ENCODE data around the gene TAAR6.
A peak's percentile ranks its signal among the peaks of the same experiment; 100 is the strongest.
"Not testable (repeated sequence)": the region's sequence is repeated elsewhere in the genome, so short reads cannot be mapped to it uniquely, and the experiment has no call there.

The TAAR6 gene, protein sequence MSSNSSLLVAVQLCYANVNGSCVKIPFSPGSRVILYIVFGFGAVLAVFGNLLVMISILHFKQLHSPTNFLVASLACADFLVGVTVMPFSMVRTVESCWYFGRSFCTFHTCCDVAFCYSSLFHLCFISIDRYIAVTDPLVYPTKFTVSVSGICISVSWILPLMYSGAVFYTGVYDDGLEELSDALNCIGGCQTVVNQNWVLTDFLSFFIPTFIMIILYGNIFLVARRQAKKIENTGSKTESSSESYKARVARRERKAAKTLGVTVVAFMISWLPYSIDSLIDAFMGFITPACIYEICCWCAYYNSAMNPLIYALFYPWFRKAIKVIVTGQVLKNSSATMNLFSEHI

DNA sequence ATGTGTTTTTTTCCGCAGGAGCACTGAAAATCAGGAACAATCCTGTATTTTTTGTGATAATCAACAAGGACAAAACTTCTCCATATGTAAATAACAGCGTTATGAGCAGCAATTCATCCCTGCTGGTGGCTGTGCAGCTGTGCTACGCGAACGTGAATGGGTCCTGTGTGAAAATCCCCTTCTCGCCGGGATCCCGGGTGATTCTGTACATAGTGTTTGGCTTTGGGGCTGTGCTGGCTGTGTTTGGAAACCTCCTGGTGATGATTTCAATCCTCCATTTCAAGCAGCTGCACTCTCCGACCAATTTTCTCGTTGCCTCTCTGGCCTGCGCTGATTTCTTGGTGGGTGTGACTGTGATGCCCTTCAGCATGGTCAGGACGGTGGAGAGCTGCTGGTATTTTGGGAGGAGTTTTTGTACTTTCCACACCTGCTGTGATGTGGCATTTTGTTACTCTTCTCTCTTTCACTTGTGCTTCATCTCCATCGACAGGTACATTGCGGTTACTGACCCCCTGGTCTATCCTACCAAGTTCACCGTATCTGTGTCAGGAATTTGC is at the start of gene TAAR6:
TAAR6 (plus strand) TSS at position 102 of the 557 bp plus-strand sequence; CDS start at position 102, 0 bp downstream.
- no peak for DNase-seq

DNA sequence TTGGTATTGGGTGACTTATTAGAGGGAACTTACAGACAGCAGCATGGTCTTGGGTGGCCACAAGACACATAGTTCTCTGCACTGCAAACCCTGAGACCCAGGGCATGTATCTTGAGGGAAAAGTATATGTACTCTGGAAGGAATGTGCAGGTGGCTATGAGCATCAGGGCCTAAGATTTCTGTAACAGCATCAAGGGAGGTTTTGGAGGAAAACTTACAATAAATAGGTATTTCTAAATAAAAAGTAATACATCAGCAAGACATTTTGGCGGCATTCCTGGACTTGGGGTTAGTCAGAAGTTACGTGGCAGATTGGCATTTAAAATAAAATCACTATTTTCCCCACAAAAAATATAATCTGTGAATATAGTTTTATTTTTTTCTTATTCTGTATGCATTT is 49.2 kb upstream of the TAAR6 start:
- no peak for DNase-seq

DNA sequence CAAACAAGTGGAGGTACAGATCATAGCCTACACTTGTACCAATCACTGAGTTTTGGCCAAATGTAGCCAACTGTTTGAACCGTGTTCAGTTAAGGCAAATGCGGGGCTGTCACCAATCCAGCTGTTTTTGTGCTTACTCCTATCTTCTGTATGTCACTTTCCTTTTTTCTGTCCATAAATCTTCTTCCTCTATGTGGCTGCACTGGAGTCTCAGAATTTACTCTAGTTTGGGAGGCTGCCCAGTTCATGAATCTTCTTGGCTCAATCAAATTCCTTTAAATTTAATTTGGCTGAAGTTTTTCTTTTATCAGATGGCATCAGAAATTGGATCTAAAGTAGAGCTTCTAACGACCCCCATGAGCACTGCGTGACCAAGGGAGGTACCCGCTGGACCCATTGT is 45.5 kb upstream of the TAAR6 start:
- DNase-seq = no peak

DNA sequence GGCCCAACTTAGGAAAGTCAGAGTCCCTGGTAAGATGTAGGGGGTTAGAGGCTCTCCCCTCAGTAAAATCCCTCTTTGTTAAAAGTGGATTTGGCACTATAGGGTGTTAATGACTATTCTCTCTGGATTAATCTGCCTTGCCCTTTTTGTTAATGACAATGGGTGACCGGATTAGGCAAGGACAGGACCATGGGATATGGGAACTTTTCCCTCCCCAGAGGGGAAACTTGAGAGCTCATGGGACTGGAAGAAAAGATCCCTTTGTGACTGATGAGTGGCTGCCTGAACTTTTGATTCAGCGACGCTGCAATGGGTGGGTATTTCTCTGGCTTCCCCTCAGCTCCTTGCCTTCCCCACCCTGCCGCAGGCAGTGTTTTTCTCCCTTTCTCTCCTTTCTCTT is 44.3 kb upstream of the TAAR6 start:
- no peak for DNase-seq

DNA sequence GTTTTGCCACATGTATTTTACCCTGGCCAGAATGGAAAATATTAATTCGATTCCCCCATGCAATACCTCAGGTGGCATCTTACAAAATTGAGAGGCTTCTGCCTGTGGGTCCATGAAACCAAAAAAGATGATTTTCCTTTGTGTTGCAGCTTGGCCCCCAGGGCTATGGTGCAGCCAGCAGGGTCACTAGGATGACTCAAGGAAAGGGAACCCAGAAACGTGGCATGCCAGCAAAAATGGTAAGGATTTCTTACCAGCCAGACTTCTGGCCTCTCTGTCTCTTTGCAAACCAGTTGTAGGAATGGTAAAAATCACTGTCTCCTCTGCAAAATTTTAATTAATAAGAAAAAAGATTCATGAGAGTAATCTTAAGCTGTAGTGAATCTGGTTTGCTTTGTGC is 43.7 kb upstream of the TAAR6 start:
- DNase-seq = no peak

DNA sequence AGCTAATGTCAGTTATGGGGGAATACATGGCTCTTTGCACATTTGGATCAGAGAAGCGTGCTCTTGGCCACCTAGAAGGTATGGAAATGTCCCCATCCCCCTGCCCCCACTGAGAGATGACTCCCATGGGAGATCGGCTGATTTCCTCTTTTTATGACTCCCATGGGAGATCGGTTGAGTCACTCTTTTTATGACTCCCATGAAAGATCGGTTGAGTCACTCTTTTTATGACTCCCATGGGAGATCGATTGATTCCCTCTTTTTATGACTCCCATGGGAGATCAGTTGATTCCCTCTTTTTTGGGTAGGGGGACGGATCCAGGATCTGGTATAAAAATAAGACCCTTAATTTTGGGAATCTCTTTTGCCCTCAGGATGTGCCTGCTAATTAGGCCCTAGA is 42.3 kb upstream of the TAAR6 start:
- no peak for DNase-seq

DNA sequence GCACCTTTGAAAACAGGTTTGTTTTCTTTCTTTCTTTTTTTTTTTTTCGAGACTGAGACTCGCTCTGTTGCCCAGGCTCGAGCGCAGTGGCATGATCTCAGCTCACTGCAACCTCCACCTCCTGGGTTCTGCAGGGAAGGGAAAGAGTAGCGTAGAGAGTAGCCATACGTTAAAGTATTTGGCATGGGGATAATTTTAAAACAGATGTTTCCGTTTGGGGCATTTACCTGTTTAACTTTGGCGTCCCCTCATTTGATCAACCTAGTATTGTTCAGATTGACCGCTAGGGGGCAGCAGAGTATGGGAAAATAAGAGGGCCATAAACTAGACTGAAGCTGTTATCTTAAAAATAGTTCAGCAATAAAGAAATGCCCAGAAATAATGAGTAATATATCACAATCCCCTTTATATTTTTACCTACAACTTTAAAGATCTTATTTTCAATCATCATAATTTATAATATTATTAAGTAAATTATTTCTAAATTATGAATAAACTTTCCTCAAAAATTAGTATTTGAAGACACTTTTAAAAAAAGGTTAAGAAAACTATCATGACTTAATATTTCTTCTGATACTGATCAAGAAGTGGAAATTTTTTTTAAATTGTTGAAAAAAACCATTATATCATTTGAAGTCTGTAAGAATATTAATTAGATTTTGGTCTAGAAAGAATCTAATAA is 39.7 kb upstream of the TAAR6 start:
- peak; percentile 36 for DNase-seq

DNA sequence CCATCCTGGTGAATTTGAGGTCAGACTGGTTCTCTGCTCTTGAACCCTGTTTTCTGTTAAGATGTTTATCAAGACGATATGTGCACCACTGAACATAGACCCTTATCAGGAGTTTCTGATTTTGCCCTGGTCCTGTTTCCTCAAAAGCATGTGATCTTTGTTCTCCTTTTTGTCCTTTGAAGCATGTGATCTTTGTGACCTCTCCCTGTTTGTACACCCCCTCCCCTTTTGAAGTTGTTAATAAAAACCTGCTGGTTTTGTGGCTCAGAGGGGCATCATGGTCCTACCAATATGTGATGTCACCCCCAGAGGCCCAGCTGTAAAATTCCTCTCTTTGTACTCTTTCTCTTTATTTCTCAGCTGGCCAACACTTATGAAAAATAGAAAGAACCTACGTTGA is 35.6 kb upstream of the TAAR6 start:
- not testable (repeated sequence) for DNase-seq

DNA sequence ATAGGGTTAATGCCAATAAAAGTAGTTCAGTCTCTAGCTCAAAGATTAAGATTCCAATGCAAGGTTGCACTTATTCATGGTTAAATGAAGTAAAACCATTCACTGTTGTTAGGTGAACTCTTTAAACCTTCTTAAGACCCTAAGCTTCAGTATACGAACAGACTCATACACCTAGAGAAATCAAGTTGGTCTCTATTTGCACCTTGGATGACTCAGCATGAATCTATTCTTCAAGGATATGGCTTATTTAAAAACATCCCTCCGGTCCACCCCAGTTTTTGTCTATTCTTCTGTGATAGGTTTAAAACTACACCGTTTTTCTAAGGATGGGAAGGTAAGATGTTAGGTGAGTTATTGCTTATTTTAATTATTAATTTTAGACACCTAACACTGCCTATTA is 33.0 kb upstream of the TAAR6 start:
- no peak for DNase-seq

DNA sequence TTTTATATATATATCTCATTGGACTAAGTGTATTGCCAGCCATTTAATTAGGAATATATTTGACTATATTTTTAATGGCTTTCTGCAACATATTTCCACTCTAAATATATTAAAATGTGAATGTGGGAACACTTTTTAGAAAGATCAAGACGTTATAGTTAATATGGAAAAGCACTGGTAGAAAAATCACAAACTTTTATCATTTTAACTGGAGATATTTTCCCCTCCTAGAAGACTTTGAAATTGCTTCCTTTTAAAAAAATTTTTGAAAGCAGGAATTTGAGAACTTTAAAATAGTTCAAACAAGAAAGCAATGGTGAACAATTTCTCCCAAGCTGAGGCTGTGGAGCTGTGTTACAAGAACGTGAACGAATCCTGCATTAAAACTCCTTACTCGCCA is 32.1 kb upstream of the TAAR6 start, which contains the start of gene TAAR9:
TAAR9 (plus strand) TSS at position 301 of the 400 bp plus-strand sequence; CDS start at position 314, 13 bp downstream.
- DNase-seq = no peak

DNA sequence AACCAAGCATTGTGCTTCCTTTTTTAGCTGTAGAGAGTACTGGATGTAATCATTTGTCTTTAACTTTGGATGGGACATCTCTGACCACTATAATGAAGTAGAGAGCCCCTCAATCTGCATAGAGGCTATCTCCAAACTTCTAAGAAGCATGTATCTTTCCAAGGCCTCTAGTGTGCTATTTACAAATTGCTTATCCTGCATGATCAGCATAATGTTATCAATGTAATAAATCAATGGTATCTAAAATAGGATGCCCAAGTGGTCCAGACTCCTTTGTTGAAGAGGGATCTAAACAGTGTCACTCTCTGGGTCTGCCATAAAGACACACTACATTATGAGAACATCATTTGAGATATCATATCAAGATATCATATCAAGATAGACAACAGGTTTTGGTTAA is 25.3 kb upstream of the TAAR6 start:
- no peak for DNase-seq

DNA sequence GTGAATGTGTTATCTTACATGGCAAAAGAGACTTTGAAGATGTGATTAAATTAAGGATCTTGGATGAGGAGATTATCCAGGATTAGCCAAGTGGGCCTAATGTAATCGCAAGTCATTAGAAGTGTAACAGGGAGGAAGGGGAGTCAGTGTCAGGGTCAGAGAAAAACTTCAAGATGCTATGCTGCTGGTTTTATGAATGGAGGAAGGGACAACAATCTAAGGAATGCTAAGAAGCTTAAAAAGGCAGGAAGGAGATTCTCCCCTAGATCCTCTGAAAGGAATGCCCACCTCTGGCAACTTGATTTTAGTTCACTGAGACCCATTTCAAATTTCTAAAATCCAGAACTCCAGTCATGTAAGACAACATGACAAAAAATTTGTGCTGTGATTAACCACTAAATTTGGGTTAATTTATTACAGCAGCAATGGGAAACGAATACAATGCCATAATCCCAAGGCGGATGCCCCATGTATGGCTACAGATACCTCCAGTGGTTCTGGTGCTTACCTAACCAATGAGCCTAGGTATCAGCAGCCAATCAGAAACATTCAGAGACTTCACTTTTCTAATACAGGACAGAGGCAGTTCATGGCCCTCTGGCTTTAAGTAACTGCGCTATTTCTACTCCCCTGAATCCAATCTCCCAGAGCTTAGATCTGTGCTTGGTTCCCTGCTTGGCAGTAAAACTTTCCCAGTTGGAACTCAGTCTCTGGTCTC is 21.2 kb upstream of the TAAR6 start:
- no peak for DNase-seq

DNA sequence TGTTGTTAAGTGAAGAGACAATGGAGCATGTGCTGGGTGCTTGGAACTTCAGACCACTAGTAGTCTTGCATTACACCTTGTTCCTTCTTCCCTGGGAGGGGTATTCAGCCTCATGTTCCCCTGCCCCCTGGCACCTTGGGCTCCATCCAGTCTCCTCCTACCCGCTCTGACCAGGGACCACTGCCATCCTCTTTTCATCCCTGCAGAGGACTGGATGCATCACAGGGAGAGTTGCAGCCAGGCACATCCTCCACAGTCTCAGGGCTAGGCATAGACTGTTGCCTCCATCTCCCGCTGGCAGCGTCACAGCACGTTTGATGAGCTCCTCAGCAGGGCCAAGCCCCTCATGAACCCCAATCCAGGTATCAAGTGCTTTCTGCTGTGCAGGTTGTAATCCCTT is 18.9 kb upstream of the TAAR6 start:
- DNase-seq = no peak

DNA sequence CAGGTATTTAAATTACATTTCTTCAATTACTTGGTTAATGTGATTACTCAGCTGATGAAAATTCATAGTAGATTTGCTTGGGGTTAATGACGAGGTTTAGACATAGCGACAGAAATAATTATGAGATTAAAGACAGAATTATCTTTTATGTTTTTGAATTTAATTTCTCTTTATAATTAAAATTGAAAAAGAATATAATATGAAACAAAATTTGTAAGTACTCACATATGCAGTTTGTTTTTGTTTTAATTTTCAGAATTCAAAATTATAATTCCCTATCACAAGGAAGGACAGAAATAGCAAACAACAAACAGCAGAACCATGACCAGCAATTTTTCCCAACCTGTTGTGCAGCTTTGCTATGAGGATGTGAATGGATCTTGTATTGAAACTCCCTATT is 17.8 kb upstream of the TAAR6 start, which contains the start of gene TAAR8:
TAAR8 (plus strand) TSS at position 301 of the 400 bp plus-strand sequence; CDS start at position 322, 21 bp downstream.
- DNase-seq = no peak

DNA sequence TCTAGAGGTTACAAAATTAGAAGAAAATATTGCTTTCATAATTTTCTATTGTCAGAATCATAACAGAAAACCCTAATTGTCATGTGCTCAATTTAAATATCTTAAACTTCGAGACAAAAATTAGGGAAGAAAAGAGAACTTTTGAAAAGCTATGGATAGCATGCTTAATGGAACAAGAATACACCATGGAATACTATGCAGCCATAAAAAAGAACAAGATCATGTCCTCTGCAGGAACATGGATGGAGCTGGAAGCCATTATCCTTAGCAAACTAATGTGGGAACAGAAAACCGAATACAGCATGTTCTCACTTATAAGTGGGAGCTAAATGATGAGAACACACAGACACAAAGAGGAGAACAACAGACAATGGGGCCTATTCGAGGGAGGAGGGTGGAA is 10.0 kb upstream of the TAAR6 start:
- DNase-seq = not testable (repeated sequence)

DNA sequence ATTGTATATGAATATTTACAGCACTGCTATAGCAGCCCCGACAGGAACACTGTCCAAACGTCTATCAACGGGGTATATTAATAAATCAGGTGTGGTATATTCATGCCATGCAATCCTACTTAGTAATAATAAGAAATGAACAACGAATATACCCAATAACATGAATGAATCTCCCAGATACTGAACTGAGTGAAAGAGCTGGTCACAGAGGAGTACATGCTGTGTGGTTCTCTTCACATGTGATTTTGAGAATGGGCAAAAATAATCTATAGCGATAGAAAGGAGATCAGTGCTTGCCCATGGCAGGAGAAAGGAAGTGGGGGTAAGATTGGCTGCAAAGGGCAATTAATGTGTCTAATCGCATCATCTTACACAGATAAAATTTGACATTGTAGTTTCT is 3.7 kb upstream of the TAAR6 start:
- DNase-seq = no peak

DNA sequence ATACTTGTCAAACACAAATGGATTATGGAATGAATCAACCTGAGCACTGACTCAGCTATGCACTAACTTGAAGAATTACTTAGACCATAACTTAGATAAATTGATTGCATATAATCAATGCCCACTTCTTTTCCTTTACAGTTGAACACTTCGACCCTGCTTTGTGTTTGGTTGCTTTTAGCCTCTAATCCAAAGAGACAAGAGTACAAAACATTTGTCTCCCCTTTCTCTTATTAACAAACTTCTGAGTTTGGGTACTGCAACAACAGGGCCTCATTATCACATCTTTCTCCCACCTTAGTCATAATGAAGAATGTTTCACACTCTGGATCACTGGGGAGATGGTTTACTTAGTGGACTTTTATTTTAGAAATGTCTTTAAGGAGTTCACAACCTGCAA is 2.6 kb upstream of the TAAR6 start:
- no peak for DNase-seq

DNA sequence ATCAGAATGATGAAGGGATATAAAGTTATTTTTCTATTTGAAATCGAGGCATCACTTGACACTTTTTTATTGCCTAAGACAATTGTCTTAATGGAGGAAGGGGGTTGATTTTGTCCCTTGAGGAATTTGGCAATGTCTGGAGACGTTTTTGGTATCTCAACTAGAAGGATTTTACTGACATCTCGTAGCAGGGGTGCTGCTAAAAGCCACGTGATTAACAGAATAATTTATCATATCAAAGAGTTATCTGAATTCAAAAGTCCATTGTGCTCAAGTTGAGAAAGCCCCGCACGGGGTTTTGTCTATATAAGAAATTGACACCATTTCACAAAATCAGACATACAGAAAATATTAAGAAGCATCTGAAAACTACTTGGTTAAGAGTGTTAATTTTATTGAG is 1.5 kb upstream of the TAAR6 start:
- no peak for DNase-seq

DNA sequence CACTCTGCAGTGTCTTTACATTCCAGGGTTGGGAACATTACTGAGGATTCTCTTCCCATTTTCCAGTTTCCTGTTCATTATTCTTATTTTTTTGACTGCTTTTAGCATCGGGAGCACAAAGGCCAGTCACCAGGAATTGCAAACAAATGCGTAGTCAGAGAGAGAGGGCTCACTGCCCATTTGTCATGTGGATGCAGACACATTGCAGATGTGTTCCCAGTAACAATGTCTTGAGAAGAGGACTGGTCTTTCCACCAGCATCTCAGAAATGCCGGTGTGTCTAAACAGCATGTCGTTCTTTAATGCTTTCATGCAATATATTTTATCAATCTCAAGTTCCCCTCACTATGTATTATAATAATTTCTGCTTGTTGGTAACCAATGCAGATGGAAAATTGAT is 952 bp upstream of the TAAR6 start:
- no peak for DNase-seq

DNA sequence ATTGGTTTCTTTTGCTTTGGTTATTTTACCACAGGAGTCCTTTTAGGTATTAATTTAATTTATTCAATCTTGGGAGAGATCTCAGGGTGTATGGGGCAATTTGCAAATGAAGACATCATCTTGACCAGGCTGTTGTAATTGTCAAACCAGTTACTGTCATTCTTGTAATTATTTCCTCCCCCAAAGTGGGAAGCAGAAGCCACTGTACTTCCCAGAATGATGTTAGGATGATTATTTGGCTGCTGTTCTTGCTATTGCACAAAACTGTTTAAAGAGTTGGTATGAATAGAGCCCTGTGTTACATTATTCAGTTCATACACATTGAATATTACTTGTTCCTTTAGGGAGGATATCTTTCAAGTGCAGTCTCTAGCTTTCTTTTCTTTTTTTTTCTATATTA is 1.7 kb downstream of the TAAR6 start:
- DNase-seq = no peak

DNA sequence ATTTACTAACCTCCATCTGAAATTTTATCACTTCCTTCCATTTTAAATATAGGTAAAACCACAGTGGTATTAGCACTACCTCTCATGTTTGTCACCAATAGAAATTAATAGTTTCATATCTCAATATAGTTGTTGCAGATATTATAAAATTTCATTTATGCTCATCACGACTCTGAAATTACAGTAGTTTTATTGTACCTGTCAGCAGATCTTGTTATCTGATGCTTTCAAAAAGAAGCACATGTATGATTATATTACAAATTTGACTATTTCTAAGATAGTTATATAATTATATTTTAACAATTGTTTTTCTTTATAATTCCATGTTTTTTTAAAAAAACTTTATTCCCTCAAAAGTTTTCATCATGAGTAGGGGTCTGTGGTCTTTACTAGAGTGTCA is 14.6 kb downstream of the TAAR6 start:
- DNase-seq = no peak

DNA sequence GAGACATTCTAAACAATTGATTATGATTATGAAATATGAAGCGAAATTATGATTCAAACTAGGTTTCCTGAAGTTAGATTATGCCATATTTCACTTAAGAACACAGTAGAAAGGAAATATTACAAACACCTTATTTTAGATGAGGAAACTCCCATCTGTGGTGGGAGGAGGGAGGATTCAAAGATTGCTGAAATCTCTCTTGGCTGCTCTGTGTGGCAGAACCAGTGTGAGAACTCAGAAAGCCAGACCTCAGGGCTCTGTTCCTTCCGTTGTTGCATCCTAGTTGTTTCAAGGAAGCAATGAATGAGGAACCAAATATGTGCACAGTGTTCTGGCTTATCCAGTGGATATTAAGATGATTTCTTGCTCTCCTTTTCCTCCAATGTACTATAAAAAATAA is 17.3 kb downstream of the TAAR6 start:
- DNase-seq = no peak

DNA sequence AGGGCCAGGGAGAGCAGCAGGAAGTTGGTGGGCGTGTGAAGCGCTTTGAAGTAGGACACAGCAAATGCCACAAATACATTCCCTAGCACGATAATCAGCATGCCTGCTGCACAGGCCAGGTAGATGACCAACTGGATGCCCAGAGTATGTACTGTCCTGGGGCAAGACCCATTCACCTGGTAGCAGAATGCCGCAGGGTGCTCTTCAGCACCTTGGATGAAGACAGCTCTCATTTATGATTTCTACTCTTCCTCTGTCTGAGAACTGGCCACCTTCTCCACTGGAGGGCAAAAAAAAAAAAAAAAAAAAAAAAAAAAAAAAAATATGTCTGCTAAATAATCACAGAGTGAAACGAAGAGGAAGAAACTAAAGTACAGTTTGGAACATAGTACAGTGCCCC is 19.3 kb downstream of the TAAR6 start, which contains the start of gene TAAR5:
TAAR5 (minus strand) TSS at position 288 of the 400 bp plus-strand sequence; CDS start at position 233, 55 bp downstream.
- no peak for DNase-seq
